PC-3 (cell line): ENCODE results near the gene OR5V1.

Source experiments
- EZH2 ChIP-seq: fragments of 300-600 bp; sonication (generic); IDR thresholded peaks from one replicate; pipeline ENCODE4 v1.6.1; 2017; ENCODE audit warnings: antibody characterized with exemption, mild to moderate bottlenecking, low read length; ENCODE audit not compliant: unreplicated experiment
- EZH2phosphoT487 ChIP-seq: fragments of 300-600 bp; sonication (generic); IDR thresholded peaks from 2 replicates; pipeline ENCODE4 v1.6.1; 2018; ENCODE audit warnings: mild to moderate bottlenecking, antibody characterized with exemption, low read length, borderline replicate concordance
- TF ChIP-seq, protein P1 (sequence below): fragments of 300-600 bp; sonication (generic); conservative IDR thresholded peaks from 2 replicates; pipeline ENCODE4 v1.5.1; 2017; ENCODE audit warnings: antibody characterized with exemption, low read depth, mild to moderate bottlenecking, low read length

DNA sequence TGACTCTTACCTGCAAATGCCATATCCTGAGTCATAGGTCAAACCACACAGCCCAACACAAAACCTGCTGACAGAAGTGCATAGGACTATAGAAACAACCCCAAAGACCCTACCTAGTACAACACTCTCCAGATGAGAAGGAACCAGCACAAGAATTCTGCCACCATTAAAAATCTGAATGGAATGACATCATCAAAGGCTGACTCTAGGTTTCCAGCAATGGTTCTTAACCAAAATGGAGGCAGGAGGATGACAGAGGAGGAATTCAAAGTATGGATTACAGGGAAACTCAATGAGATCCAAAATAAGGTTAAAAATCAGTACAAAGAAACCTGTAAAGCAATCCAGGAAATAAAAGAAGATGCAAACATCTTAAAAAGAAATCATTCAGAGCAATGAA is 36.0 kb downstream of the OR5V1 start:
- TF ChIP-seq EZH2phosphoT487, result no peak
- TF ChIP-seq, protein P1, sequence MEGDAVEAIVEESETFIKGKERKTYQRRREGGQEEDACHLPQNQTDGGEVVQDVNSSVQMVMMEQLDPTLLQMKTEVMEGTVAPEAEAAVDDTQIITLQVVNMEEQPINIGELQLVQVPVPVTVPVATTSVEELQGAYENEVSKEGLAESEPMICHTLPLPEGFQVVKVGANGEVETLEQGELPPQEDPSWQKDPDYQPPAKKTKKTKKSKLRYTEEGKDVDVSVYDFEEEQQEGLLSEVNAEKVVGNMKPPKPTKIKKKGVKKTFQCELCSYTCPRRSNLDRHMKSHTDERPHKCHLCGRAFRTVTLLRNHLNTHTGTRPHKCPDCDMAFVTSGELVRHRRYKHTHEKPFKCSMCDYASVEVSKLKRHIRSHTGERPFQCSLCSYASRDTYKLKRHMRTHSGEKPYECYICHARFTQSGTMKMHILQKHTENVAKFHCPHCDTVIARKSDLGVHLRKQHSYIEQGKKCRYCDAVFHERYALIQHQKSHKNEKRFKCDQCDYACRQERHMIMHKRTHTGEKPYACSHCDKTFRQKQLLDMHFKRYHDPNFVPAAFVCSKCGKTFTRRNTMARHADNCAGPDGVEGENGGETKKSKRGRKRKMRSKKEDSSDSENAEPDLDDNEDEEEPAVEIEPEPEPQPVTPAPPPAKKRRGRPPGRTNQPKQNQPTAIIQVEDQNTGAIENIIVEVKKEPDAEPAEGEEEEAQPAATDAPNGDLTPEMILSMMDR, result no peak
- no peak for TF ChIP-seq EZH2
